Measurements from ENCODE around the gene CHRNA1. TPM values are rescaled to one million over a fixed set of nuclear protein-coding genes. Genes with fewer than 3 reads are reported as not detected.

Gene CHRNA1
- 3.7 TPM for polyA plus RNA-seq (ENCODE audit: insufficient read length)
- long read RNA-seq, donor 1, partial matches to known transcripts, result 0 of 1 reads
- long read RNA-seq, donor 1, other reads (novel, unspliced or antisense), result 0 of 1 reads
- long read RNA-seq, donor 2, partial matches to known transcripts, result 0 of 1 reads
- long read RNA-seq, donor 2, other reads (novel, unspliced or antisense), result 0 of 1 reads
- long read RNA-seq, donor 3, result 0 reads
- long read RNA-seq, donor 4, result 0 reads
- long read RNA-seq, donor 5, result 0 reads
- long read RNA-seq, donor 6, result 0 reads
- long read RNA-seq, donor 7, partial matches to known transcripts, result 0 of 3 reads
- long read RNA-seq, donor 7, other reads (novel, unspliced or antisense), result 0 of 3 reads
- long read RNA-seq, donor 8, result 0 reads

DNA sequence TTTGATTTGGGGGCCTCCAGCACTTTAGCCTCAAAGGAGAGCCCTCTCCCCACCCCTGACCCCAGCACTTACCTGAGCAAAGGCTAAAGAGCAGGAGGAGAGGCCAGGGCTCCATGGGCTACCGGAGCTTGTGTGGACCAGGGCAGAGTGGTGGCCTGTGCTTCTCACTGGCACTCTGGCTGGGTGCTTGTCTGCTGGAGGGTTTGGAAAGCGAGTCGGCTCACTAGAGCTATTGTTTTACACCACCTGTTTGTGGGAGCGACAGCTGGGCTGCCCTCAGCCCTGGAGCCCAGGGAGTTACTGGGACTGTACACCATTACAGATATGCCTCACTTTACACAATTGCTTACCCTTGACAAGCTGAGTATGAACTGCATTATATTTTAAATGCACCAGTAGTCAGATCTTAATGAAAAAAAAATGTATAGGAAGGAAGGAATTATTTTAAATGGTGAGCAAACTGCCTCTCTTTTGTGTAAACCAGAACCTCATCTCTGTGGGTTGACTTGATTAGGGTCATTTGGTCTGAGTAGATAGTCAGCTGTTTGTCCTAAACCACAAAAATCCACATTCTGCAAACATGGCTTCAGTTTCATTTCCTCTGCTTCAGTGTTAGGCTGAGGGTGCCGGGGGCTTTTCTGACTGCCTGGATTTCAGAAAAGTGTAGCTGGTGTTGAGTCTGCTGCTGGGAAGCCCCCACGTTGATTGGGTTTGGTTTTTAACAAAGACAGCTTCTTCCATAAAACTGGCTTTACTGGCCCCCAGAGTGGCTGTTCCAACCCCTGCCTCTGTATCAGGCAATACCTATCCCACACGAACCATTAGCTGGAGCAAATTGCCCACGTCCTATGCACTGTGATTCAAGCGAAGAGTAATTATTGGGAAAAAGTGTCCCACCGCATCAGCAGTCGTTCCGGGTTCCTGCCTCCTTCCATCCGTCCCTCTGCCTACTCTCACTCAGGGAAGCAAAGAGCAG is at the start of gene CHRNA1:
Gene CHRNA1, minus strand, starts transcription at position 193 of the 976 bp plus-strand sequence. Its CDS starts 78 bp downstream, at position 115.
- DNase-seq, result no peak

DNA sequence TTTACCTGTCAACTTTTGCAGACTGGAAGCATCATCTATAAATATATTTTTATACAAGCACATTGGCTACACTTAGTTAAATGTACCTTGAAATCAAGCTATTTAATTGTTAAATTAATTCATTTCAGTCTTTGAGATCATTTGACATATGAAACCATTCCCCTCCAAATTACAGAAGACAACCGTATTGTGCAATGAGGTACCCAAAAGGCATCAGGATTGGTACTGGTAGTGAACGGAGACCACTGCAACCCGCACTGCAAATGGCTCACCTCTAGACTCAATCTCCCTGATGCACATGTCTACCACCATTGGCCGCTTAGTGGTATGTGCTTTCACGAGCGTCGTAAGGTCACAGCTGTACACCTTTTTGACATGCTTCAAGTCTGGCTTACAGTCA is 47.8 kb upstream of the CHRNA1 start:
- no peak for DNase-seq

DNA sequence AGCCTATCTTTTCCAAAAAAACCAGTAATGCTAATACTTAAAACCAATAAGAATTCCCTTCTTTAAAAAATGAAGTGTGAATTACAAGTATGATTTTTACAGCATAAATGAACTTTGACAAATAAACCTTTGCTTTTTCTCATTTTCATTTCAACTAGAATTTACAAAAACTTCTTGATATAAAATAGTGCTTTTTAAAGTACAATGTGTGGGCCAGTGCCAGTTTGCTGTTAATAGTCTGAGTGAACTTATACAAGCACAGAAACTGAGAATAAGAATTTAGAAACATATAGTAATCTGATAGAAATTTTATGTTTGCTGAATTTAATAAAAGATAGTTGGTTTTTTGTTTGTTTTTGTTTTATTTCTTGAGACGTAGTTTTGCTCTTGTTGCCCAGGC is 43.7 kb upstream of the CHRNA1 start:
- no peak for DNase-seq

DNA sequence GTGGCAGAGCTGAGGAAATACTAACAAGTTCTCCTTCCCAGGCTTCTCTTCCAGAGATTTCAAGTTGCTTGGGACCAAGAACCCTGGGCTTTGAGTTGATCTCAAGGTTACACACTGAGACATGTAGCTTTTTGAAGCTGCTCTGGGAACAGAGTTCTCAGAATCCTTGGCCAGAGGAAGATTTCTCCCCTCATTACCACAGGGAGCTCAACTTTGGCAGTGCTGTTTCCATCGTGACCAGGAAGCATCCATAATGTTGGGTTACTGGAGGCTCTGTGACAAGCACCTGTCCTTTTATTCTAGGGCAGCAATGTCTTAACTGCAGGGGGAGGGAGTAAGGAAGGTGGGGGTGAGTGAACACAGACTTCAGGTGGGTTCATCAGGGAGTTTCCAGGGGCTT is 41.5 kb upstream of the CHRNA1 start:
- no peak for DNase-seq

DNA sequence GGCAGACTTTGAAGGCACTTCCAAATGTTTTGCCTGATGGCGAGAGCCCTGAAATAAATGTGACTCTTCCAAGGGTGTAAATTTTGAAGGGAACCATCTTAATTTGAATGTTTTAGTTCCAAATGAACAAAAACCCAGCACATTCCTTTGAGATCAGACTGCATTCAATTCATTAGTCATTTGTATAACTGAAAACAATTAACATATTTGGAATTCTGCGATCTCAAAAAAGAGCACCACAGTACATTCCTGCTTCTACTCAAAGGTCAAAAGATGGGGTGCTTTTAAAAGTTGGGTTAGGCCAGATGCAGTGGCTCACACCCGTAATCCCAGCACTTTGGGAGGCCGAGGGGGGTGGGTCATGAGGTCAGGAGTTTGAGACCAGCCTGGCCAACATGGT is 38.2 kb upstream of the CHRNA1 start:
- no peak for DNase-seq

DNA sequence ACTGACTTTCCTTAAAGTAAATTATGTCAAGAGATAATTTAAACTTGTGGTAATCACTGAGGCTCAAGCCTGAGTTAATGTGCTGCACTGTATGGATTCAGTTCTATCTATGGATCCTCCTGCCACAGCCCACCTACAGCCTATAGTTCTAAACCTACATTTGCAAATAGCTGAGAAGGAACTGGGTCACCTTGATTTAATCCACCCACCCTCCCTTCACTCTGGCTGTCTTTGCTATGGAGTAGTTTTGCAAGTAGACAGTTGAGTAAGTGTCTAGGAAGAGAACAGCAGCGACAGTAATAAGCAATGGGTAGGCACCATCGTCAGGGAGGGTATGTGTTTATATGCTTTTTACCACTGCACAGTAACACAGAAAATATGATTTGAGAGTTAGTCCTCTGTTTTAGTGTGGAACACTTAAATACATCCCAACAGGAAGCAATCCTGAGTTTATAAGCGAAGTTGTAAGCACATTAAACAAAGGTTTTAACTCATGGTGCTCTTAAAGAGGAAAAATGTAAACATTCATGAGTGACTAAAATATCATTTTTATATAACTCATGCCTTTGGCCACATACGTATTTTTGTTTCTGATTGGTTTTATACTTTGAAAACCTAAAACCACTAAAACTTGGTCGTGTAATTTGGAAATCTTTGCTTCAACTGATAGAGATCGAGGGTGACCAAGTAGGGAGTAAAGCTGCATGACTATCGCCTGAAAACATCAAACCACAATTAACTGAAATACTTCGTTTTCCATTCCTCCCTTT is 36.3 kb upstream of the CHRNA1 start:
- DNase-seq, result no peak

DNA sequence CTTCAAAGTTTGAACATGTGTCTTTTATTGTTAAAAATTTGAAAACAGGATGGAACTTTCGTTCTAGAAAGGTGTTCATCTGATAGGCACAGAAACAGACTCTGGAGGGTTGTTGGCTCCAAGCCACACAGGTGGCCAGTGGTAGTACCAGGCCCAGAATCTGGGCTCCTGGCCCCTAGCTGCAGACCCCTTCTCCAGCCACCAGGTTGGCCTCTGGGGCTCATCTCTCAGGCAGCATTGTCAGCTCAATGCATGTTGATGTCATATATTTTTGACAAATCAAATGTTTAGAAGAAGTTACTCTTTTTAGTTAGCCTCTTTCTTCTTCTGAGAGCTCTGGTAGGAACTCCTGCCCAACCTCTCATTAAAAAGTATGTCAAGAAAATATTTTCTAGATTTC is 34.5 kb upstream of the CHRNA1 start:
- no peak for DNase-seq

DNA sequence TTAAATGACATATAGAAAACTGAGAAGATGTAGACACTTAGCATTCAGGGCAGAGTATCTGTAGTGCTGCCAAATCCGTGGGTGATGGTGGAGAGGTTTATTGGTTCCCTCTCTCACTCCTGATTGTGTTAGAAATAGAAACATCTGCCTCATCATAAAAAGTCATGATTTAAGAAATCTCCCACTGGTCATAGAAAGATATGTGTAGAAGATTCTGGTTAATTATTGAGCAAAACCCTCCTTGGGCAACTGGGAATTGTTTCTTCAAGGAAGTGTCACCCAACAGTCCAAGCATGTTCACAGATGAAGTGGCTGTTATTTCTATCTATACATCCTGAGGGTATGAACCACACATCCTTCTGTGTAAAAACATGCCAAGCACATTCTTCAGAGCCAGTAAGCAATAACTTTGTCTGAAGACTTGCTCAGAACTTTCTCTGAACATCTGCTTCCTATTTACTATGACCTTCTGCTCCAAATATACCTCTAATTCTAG is 33.6 kb upstream of the CHRNA1 start:
- no peak for DNase-seq

DNA sequence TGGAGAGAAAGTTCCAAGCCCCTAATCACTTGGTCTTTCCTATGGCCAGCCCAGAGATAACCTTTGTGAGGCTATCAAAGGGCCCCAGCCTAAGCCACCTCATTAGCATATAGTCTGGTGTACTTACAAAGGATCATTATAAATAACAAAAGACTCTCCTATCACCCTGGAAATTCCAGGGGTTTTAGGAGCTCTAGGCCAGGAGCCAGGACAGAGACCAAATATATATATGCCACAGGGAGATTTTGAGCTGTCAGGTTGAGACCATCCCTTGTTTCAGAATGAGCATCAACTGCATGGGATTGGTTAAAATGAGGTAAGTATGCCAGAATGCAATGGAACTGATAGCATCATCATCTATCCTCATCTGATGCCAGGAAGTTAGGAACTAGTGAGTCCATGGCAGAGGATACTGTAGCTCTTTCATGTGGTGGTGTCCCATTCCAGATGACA is 32.1 kb upstream of the CHRNA1 start:
- no peak for DNase-seq

DNA sequence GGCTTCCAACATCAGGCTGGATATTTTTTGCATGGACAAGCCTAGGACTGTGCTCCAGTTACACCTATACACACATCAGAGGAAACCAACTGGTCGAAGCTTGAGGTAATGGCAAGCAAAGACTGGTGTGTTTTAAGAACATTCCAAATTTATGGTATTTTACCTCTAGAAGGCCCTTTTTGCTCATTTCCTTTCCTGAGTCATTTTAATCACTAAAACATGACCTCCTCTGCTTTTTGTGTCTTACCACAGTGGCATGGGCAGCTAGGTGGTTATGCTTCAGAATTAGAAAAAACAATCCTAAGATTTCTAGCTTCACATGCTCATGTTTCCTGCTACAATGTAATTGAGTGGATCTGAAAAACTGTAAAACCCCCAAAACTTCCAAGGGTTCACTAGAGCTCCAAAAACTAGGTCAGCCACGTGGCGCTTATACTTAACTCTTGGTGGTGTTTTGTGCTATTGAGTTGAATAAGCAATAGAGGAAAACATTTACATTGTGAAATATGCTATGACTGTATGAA is 30.6 kb upstream of the CHRNA1 start:
- no peak for DNase-seq

DNA sequence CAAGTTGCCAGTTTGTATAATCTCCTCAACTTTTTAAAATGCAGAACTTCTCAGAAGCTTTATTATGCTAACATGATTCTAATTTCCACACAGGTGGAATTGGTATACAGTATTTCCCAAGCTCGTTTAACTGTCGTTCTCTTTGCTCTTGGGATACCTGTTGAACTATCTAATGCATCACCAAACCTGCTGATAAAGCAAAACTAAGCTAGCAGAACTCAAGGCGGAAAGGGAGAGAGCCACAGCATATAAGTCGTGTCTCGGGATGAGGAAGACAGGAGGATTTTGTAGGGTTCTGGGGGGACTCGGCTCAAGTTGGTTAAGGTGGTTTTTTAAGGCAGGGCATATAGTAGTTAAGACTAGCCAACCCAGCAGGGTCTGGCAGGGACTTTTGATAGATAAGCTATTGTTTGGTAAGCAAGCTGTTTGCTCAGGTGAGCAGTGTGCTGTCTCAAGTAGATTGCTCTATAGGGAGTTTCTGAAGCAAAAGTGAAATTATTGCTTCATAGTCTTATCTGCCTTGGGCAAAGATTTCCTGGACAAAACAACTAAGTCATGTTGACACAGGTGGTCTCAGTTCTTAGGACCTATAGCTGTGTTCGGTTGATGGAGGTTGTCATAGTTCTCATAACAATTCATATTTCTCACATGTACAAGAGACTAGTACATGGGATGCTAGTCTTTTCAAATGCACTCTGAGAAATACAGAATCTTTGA is 28.2 kb upstream of the CHRNA1 start:
- no peak for DNase-seq

DNA sequence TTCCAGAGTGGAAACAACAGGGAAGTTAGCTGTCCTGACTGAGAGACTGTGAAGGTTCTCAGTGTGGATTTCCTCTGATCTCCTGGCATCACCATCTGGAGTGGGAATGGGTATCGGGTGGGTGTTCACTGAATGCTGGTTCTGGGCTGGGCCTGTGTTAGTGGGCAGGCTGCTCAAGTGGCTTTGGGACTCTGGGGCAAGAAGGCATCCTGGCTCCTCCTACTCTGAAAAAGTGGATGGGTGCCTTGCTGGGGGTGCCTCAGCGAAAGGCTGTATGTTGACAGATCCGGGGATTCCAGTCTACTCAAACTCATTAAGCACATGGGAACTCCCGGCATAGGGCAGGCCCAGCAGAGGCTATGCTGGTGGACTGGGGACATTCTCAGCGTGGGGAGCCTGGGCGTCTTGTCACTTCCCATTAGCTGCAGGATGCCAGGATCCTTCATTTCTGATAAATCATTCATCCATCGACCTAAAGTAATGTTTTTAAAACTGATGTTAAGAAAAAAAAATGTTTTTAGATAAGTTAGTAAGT is 27.5 kb upstream of the CHRNA1 start:
- DNase-seq, result no peak

DNA sequence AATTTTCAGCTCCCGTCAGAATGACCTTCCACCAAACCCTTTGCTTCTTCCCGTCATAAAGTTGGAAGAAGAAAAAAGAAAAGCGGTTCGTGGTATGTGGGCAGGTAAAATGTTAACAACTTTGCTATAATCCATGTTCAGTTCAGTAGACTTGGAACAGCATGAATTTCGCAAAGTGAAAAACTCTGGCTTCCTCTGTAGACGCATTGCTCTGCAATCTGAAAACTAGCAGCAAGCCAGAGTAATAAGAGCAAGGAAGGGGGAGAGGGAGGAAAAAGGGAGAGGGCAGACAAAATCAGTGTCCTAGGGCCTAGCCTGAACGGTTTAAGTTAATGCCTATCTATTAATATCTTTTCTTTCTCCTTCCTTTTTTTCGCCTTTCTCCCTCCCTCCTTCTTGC is 26.7 kb upstream of the CHRNA1 start:
- DNase-seq, result no peak

DNA sequence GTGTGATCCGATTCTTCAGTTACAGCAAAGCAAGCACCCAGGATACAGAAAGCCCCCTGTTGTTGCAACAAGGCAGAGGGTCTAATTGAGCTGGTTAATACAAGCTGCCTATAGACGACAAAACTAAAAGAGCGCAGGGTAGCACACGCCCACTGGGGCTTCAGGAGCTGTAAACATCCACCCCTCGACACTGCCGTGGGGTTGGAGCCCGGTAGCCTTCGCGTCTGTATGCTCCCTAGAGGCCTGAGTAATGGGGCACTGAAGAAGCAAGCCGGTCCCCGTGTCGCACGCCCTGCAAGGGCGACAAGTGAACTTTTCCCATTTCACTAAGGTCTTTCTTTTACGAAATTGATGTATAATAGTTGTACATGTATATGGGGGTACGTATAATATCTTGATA is 24.7 kb upstream of the CHRNA1 start:
- DNase-seq, result no peak

DNA sequence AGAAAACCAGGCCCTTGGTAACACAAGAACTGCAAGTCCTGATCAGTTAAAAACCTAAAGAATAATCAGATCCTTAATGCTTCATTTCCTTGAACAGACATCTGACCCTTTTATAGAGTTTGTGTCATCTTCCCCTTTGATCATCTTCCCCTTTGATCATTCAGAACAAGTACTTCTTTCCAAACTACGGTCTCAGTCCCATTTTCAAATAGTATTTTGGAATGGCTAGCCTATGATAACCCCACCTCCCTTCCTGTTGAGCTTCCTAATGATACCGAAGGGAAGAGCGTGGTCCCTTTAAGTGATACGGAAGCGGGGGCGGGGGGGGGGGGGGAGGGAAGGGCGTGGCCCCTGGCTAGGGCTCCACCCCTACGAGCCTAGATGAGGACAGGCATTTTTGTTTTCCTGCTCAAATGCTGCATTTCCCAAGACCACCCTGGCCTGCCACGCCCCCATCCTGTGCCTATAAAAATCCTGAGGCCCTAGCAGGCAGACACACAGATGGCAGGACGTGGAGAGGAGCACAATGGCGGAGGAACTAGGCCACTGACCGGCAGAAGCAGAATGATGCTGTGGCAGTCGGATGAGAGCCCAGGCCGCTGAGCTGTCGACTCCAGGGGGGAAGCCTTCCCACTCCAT is 24.1 kb upstream of the CHRNA1 start:
- no peak for DNase-seq

DNA sequence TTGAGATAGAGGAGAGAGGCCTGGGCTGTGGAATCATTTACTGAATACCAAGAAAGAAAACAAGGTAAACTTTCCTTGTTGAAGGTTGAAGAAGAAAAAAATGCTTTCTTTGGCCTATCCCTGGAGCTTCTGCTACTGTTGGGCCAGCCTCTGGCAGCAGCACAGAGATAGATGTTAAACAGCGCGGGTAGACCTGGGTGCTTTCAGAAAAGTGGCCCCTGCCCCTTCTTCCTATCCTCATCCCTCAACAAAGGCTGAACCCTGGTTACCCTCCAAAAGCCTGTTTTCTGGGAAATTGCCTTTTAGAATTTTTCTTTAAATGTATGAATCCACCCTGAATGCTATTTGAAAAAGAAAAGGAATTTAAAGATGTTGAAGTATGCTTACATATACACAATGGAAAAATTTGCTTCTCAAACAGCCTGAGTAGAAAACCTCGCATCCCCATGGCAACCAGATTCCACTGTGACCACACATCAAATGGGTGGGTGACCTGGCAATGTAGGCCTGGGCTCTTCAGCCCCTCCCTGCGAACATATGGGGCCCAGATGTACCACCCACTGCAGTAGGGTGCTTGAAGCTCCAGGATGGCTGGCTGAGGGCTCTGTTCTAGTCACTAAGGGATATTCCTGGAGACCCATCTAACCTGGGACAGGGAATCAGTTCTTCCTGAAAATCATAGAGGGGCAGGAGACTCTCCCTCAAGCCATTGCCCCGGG is 23.4 kb upstream of the CHRNA1 start:
- no peak for DNase-seq

DNA sequence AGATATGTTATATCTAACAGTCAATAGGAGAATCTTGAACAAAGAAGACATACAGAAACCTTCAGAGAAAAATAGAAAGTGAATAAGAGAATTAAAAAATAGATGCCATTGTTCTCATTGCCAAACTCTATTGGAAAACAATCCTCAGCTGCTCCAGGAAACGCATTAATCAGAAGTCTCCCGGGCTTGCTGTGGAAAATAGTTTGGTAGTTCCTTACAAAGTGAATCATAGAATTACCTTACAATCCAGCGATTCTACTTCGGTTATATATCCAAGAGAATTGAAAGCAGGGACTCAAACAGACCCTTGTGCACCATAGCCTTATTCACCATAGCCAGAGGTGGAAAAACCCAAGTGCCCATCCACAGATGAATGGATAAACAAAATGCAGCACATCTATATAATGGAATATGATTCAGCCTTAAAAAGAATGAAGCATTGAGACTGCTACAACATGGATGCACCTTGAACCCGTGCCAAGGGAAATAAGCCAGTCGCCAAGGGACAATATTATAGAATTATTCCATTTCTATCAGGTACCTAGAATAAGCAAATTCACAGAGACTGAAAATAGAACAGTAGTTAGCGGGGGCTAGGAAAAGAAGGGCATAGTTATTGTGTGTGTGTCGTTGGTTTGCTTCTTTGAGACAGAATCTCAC is 21.9 kb upstream of the CHRNA1 start:
- no peak for DNase-seq

DNA sequence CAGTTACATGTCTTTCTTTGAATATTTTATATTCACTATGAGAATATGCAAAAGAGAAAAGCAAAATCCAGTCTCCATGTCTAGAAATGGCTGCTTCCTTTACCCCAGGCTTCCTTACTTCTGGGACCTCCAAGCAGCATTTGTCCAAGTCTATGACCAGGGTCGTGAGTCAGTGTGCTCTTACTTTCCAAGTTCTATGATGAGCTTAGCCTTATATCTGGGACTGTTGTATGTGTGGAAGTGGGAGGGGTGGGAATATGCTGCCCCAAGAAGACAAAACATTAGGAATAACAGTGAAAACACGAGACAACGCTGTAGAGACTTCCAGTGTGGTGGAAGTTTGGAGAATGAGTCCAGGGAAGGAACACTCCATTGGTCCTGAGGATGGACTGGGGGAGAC is 21.2 kb upstream of the CHRNA1 start:
- DNase-seq, result no peak

DNA sequence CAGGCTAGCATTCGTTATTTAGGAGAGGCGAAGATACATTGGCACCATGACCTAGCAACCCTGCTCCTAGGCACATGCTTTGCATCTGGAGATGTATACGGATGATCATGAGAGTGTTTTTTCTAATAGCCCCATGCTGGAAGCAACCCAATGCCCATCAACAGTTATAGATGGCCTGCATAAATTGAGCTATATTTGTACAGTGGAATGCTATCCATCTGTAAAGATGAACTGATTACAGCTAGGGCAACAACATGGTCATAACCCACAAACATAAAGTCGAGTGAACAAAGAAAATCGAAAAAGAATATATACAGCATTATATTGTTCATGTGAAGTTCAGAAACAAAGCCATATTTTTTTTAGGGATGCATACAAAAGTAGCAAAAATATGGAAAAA is 20.6 kb upstream of the CHRNA1 start:
- no peak for DNase-seq
